ENCODE data around the gene DRC3. TPM values are rescaled to one million over a fixed set of nuclear protein-coding genes. Genes with fewer than 3 reads are reported as not detected.

Gene DRC3
- total RNA-seq, 1 experiment from 2014 or later: 0.68 TPM

GRCh38 chr17:17929655-17930380 is 42.8 kb upstream of the DRC3 start:
- no peak overlapping the region for H3K14ac ChIP-seq (ENCODE audit: insufficient read depth, low read length)
- H4K5ac ChIP-seq (ENCODE audit: insufficient read length, low read depth, low read length): no peak overlapping the region
- no peak for TF ChIP-seq CTCF (conservative IDR thresholded peaks at IDR 0.05)
- no peaks in the 10 kb centered on the region for H4K20me1 ChIP-seq (ENCODE audit: control insufficient read depth, insufficient read depth, insufficient read length)
- H2AFZ ChIP-seq (ENCODE audit: low read length): no peak overlapping the region
- no peak overlapping the region for H2AK5ac ChIP-seq (ENCODE audit: insufficient read length, low read length)
- H2BK5ac ChIP-seq (ENCODE audit: insufficient read length, low read length): no peak overlapping the region
- no peaks in the 10 kb centered on the region for H3K23me2 ChIP-seq (ENCODE audit: insufficient read length, low read depth, low read length, poor library complexity, severe bottlenecking)
- H3K23ac ChIP-seq (ENCODE audit: insufficient read length, low read depth, low read length): no peak overlapping the region
- no peaks in the 10 kb centered on the region; the same call in 1 of the 2 replicates for H3K4me1 ChIP-seq (ENCODE audit: insufficient read depth, low read length)
- H3K79me2 ChIP-seq (ENCODE audit: insufficient read depth, low read length): no peaks in the 10 kb centered on the region
- H2BK120ac ChIP-seq (ENCODE audit: low read depth, low read length, poor library complexity, severe bottlenecking): no peak overlapping the region
- H3K18ac ChIP-seq (ENCODE audit: insufficient read length, low read depth, low read length): no peak overlapping the region
- no peak overlapping the region for H2BK12ac ChIP-seq (ENCODE audit: insufficient read length, low read depth, low read length)
- no peak overlapping the region for H4K8ac ChIP-seq (replicated peaks; ENCODE audit: insufficient read length, low read depth, low read length)
- no peak overlapping the region; a peak in 1 of 7 replicates for H3K27ac Mint-ChIP-seq
- WGBS (ENCODE audit: extremely low coverage, insufficient read length, low lambda C conversion rate): no CpG with 5 or more reads among the region's 2 CpGs
- H3K9me3 Mint-ChIP-seq: no peaks in the 10 kb centered on the region
- H2BK15ac ChIP-seq (ENCODE audit: low read depth, low read length): no peak overlapping the region
- no peak overlapping the region for H3T11ph ChIP-seq (ENCODE audit: low read length)
- no peaks in the 10 kb centered on the region for H3K9me3 ChIP-seq (ENCODE audit: control insufficient read depth, low read depth, low read length)
- peaks cover 11 to 16% of the 10 kb centered on the region in 2 experiments for H3K4me1 Mint-ChIP-seq
- H3K4ac ChIP-seq (ENCODE audit: low read depth, low read length): no peak overlapping the region
- no peak overlapping the region for H4K91ac ChIP-seq (ENCODE audit: insufficient read length, low read depth, low read length)
- no peaks in the 10 kb centered on the region for H3K79me1 ChIP-seq (ENCODE audit: insufficient read depth, low read depth, low read length, poor library complexity, severe bottlenecking)
- no peak overlapping the region for H3K56ac ChIP-seq (ENCODE audit: insufficient read length, low read depth, low read length)
- H3K4me2 ChIP-seq (ENCODE audit: insufficient read depth, insufficient read length, low read length): no peak overlapping the region
- no peak overlapping the region for H3K4me3 Mint-ChIP-seq
- H3K27me3 ChIP-seq (ENCODE audit: insufficient read depth, low read length): no peaks in the 10 kb centered on the region
- H3K9ac ChIP-seq (ENCODE audit: extremely low read depth, insufficient read length, low read length): no peak overlapping the region
- H3K27me3 Mint-ChIP-seq (ENCODE audit: low read depth): no peaks in the 10 kb centered on the region
- H3K36me3 Mint-ChIP-seq (ENCODE audit: insufficient read depth in 1 of 3, low read depth in 3 of 3): no peaks in the 10 kb centered on the region
- no peak overlapping the region for H2BK20ac ChIP-seq (ENCODE audit: low read depth, low read length, poor library complexity, severe bottlenecking)
- no peak for DNase-seq
- no peak overlapping the region for H3K27ac ChIP-seq (ENCODE audit: insufficient read length, low read depth, low read length)
